SHP77 treated with DMSO at 0.1 percent for 48 hours (cell line): ENCODE data around the gene ANKRD40CL.
"Not testable (repeated sequence)": the region's sequence is repeated elsewhere in the genome, so short reads cannot be mapped to it uniquely, and the experiment has no call there.

Experiments used
- DNase-seq: peaks from one replicate; lab custom pipeline; 2025; lab: John Stamatoyannopoulos, UW

Gene ANKRD40CL, protein sequence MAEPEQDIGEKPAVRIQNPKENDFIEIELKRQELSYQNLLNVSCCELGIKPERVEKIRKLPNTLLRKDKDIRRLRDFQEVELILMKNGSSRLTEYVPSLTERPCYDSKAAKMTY

GRCh38 chr17:50767446-50767845 is at the start of gene ANKRD40CL:
Gene ANKRD40CL, minus strand, starts transcription at chr17:50767518. Its CDS starts 605 bp downstream, at chr17:50766913.
- DNase-seq = no peak

GRCh38 chr17:50816271-50816670 is 49.0 kb upstream of the ANKRD40CL start:
- DNase-seq = no peak

DNA sequence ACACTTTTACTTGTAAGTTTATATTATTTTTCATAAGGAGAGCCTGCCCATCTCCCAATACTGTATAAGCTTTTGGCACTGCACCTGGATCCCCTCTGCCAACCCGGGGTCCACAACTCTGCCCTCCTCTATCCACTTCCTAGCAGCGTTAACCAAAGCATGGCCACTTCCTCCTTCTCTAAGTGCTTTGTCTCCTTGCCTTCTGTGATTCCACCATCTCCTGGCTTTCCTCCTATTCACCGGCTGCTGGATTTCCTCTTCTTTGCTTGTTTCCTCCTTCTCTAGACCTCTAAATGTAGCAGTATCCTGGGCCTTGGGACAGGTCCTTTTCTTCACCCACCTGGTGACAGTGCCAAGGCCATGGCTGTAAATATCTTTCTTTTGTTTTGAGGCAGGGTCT is 48.1 kb upstream of the ANKRD40CL start:
- DNase-seq = no peak

- DNase-seq = no peak
Measured at GRCh38 chr17:50813583-50813982, 46.3 kb upstream of the ANKRD40CL start.

DNA sequence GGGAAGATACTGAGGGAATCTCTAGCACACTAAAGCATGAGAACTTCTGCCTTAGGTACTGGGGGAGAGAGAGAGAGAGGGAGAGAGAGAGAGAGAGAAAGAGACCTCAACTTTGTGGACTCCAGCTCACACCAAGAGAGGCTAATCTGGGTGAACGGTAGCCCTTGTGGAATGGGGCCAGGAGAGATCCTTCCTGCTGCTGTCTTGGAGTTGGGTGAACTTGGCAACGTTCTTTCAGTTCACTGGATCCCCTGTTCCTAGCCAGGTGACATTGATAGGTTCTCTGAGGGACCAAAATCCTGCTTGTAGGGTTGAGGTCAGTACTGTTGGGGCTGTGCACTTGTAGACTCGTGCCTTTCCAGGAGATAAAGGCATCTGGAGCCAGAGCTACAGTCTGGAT is 41.6 kb upstream of the ANKRD40CL start:
- DNase-seq = no peak

DNA sequence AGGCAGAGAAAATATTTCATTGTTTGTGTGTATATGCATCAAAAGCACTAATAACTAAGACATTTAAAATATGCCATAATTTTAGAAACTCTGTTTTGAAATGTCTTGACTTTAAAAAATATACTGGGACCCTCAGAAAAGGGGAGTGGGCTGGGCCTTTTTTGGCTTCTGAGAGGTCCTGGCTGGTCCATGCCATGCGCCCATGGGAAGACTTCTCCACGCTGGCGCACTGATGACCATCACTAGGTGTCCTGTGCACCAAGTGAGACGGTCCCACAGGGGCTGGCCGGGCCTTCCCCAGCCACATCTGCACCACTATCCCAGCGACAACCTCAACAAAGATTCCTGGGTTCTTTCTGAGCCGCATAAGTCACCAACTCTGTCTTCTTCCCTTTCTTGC is 41.1 kb upstream of the ANKRD40CL start:
- no peak for DNase-seq

GRCh38 chr17:50807675-50808074 is 40.4 kb upstream of the ANKRD40CL start:
- no peak for DNase-seq

DNA sequence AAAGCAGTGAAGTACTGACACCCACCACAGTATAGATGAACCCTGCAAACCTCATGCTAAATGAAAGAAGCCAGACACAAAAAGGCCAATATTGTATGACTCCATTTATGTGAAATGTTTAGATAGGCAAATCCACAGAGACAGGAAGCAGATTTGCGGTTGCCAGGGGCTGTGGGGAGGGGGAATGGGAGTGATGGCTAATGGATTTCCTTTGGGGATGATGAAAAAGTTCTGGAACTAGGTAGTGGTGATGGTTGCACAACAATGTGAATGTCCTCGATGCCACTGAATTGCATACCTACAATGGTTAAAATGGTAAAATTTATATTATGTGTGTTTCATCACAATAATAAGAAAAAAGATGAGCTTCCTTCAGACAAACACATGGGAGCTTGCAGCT is 39.7 kb upstream of the ANKRD40CL start:
- DNase-seq = no peak

DNA sequence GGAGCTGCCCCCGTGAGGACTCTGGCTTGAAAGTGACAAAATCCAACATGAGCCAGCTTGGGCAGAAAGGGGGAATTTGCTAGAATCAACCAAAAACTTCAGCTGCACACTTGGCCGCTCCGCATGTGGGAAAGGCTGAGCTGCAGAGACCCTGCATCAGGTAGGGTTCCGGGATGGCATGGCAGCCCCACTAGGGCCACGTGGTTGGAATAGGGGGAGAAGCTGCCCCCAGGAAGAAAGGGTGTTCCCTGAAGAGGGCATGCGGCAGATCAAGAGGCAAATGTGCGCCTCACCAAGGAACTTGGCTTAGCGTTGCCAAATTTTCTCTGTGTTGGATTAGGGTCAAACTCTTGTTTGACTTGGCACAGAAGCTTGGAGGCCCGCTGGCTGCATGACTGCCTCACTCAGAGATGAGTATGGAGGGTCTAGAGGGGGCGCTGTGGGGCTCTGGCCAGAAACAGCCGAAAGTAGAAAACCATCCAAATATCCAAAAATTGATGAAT is 38.9 kb upstream of the ANKRD40CL start:
- no peak for DNase-seq

DNA sequence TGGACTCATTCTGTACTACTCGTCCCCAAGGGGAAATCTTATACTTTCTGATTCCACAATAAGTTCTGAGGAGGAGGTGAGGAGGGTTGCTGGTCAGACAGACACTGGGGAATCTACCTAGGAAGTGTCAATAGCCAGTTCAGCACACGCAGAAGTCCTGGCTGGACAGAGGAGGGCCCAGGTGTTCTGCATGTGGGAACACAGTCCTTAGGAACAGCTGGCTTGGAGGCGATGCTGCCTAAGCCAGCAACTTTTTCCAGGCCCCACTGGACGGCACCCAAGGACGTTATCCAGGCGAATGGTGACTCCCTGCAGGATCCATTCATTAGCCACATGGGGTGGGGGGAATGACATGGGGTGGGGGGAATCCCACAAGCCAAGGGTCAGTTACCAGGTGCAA is 38.2 kb upstream of the ANKRD40CL start:
- DNase-seq = no peak

GRCh38 chr17:50804749-50805475 is 37.6 kb upstream of the ANKRD40CL start:
- DNase-seq = not testable (repeated sequence)

DNA sequence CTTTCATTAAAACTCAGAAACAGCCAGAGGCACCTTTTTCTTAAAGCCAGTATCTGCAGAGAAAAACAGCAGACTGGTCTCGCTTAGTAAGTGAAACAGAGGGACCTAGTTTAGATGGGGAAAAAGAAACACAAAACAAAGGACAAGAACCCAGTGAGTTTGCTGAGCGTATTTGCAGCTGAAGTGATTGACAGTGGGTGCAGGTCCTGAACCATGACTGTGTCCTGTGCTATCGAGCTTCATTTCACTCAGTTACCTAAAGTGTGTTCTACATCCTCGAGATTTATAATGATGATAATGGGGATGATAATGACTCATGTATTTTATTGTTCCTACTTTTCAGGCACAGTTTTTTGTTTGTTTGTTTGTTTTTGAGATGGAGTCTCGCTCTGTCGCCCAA is 36.4 kb upstream of the ANKRD40CL start:
- no peak for DNase-seq

DNA sequence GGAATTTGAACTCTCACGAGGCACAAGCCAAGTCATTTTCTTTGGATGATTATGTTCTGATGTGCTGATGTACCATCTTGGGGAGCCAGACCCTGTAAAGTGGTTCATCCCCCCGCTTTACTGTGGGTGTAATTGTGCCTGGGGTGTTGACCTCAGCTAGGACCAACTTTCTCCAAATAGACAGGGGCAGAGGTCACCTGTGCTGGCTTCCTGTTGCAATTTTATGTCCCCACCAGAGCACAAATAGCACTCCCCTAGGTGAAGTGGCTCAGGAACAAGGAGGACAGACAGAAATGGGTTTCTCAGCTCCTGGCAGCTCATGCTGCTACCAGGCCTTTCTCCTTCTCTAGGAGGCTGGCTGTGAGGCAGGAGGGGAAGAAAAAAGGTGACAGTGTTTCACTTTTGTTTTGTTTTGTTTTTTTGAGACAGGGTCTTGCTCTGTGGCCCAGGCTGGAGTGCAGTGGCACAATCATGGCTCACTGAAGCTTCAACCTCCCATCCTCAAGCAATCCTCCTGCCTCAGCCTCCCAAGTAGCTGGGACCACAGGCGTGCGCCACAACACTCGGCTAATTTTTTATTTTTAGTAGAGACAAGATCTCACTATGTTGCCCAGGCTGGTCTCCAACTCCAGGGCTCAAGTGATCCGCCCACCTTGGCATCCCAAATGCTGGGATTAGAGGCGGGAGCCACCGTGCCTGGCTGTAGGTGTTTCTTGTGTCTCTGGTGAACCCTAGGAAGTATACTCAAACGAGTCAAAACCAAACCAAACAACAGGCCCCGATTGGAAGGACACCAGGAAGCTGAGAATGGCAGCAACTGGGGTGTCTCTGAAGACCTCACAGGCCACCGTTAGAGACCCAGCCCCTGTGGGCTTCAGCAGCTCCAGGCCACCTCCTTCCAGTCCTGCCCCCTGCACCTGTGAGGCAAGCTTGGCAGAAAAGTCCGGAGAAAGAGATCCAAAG is 35.6 kb upstream of the ANKRD40CL start:
- no peak for DNase-seq

DNA sequence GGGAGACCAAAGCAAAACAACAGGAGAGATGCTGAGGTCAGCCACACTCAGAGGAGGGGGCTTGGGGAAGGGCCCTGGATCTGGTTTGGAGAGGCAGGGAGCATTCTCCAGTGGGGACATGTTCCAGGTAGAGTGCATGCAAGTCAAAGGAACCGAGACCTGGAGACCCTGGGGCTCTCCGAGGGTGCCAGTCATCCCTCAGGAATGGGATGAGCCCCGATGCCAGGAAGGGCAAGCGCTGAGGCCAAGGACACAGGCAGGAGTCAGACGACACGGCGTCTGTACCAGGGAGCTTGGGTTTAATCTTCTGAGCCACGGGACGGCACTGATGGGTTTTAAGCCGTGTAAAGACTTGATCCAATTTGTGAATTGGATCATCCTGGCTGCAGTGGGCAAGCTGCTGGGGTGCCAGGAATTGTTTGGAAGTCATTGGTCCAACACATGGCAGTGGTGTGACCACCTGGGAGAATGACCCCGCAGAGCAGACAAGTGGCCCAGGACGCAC is 32.9 kb upstream of the ANKRD40CL start:
- DNase-seq = no peak

DNA sequence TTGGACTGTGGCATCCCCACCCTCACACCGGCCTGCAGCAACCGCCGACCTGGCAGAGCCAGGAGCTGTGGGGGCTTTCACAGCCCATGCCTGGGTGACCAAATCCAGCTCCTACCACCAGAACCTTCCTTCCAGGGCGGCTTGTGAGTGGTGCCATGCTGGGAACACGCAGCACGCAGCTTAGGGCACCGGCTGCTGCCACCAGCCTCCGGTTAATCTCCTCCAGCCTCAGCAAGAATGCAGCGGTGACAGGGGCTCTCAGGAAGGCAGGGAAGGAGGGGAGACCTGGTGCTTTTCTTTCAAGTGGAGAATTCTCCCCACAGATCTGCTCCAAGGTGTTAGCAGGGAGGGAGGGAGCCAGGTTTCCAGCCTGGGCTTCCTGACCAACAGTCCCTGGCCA is 32.3 kb upstream of the ANKRD40CL start:
- no peak for DNase-seq

DNA sequence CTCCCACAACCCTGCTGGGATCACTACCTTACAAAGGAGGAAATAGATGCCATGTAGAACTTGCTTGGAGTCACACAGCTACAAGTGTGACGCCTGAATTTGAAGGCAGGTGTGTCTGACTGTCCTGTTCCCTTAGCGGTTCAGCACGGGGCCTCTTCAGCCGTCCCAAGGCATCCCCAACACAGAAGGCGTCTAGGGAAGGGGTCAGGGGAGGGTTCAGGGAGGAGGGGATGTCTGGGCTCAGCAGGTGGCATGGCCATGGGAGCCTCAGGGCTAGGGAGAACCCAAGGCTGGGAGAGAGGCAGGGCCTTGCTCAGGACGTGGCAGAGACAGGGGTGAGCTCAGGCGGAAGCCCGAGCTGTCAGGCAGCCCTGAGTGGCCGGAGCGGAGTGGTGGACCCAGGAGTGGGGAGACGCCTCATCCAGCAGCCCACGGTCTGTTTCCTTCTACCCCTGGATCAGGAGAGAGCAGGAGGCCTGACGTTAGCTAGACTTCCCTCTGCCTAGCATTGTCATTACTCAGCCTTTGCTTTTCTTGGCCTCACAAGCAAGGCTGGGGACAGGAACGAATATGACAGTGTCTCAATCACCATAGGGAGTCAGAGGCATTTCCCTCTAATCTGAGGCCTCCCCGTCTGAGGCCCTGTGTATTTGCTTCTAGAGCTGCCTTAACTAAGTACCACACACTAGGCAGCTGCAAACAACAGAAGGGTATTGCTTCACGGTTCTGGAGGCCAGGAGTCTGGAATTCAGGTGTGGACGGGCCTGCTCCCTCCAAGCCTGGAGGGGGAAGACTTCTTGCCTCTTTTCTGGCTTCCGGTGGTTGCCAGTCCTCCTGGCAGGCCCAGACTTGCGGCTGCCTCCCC is 31.3 kb upstream of the ANKRD40CL start:
- DNase-seq = no peak

- DNase-seq = no peak
Measured at GRCh38 chr17:50797135-50797810, 30.0 kb upstream of the ANKRD40CL start.

DNA sequence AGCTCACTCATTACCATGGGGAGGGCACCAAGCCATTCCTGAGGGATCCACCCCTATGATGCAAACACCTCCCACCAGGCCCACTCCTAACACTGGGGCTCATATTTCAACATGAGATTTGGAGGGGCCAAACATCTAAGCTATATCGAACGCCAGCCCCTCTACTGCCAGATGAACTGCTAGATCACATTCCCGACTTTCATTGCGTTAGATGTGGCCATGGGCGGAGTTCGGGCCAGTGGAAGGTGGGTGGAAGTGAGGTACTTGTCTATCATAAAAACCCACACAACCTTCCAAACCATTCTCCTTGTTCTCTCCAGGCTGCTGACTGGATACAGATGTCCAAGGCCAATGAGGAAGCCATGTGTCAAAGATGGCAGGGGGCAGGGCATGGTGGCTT is 27.0 kb upstream of the ANKRD40CL start:
- no peak for DNase-seq

- DNase-seq = no peak
Measured at GRCh38 chr17:50793007-50793406, 25.7 kb upstream of the ANKRD40CL start.

GRCh38 chr17:50792132-50792531 is 24.8 kb upstream of the ANKRD40CL start:
- DNase-seq = no peak

DNA sequence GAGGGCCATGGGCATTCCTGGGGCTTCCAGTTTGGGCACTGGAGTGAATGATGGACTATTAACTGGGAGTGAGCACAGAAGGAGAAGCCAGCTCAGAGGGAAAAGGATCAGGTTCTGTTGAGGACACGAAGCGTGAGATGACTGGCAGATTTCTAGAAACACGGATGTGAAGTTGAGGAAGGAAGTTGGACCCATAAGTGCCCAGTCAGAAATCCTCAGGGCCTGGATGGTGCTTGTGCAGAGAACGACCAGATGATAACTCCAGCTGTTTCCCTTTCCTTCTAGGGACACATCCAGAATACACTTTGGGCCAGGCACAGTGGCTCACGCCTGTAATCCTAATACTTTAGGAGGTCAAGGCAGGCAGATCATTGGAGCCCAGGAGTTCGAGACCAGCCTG is 23.3 kb upstream of the ANKRD40CL start:
- no peak for DNase-seq
